OCI-M1 (cell line): ENCODE results near the gene CEND1.
"Not testable (repeated sequence)": the region's sequence is repeated elsewhere in the genome, so short reads cannot be mapped to it uniquely, and the experiment has no call there.

ENCODE experiments used
- DNase-seq: peaks from one replicate; lab custom pipeline; 2025; lab: John Stamatoyannopoulos, UW

CEND1 gene

GRCh38 chr11:763549-764321, 26.2 kb downstream of the CEND1 start:
- no peak for DNase-seq

GRCh38 chr11:763073-763463, 26.8 kb downstream of the CEND1 start:
- no peak for DNase-seq

GRCh38 chr11:762421-763072, 27.3 kb downstream of the CEND1 start:
- no peak for DNase-seq

GRCh38 chr11:761526-762108, 28.3 kb downstream of the CEND1 start:
- DNase-seq = no peak

- DNase-seq = no peak
These were observed 29.7 kb downstream of the CEND1 start for GRCh38 chr11:760236-760635.

GRCh38 chr11:749731-750130, 40.2 kb downstream of the CEND1 start:
- DNase-seq = no peak

GRCh38 chr11:748007-748359, 41.9 kb downstream of the CEND1 start:
- DNase-seq = peak; percentile 68

- DNase-seq = peak; percentile 93
These were observed 42.5 kb downstream of the CEND1 start, which contains the start of gene TALDO1 for GRCh38 chr11:747158-748006. Gene TALDO1 (plus strand): TSS chr11:747464. CDS start chr11:747482, 18 bp downstream.

GRCh38 chr11:746289-747157, 43.4 kb downstream of the CEND1 start:
- no peak for DNase-seq

GRCh38 chr11:745428-745827, 44.5 kb downstream of the CEND1 start:
- peak; percentile 21 for DNase-seq

- DNase-seq = no peak
These were observed 47.2 kb downstream of the CEND1 start for GRCh38 chr11:742571-743201.

GRCh38 chr11:742156-742546, 47.7 kb downstream of the CEND1 start:
- no peak for DNase-seq

GRCh38 chr11:737899-738298, 52.0 kb downstream of the CEND1 start:
- DNase-seq = not testable (repeated sequence)

GRCh38 chr11:737366-737765, 52.5 kb downstream of the CEND1 start:
- no peak for DNase-seq
